CD14-positive monocyte (primary cell): ENCODE results near the gene ARHGEF16. TPM values are rescaled to one million over a fixed set of nuclear protein-coding genes. Genes with fewer than 3 reads are reported as not detected.

Experiments used
- DNase-seq, 3 donors: peaks; one replicate each; pipeline ENCODE4 v3.0.0-alpha.2; 2011 to 2022
- H2AFZ ChIP-seq: 2 replicates; pipeline ENCODE4 v1.6.0; 2012; ENCODE audit warnings: mild to moderate bottlenecking, low read depth, low read length, inconsistent platforms; ENCODE audit not compliant: insufficient read depth, poor library complexity, severe bottlenecking
- H3K27ac ChIP-seq, 2 donors: 1 replicate in 1 of 2; 2 replicates in 1 of 2; pipeline ENCODE4 v1.5.1; 2012 to 2013; ENCODE audit warnings: low read length in 2 of 2, control low read depth in 1 of 2, inconsistent platforms in 1 of 2, low read depth in 1 of 2, mild to moderate bottlenecking in 1 of 2
- H3K27me3 ChIP-seq, 2 donors: one replicate each; pipeline versions ENCODE4 v1.6.0 to v1.6.1; 2011 to 2013; ENCODE audit warnings: low read length in 2 of 2; ENCODE audit not compliant: control insufficient read depth in 2 of 2, insufficient read depth in 2 of 2
- H3K36me3 ChIP-seq, 2 donors: replicated peaks in 1 of 2; 1 replicate in 1 of 2; 2 replicates in 1 of 2; pipeline versions ENCODE4 v1.5.1 to v1.6.1; 2012 to 2013; ENCODE audit warnings: low read length in 2 of 2, control low read depth in 1 of 2, inconsistent platforms in 1 of 2, mild to moderate bottlenecking in 1 of 2; ENCODE audit not compliant: insufficient read depth in 2 of 2, control insufficient read depth in 1 of 2
- H3K4me1 ChIP-seq, 2 donors: 1 replicate in 1 of 2; 2 replicates in 1 of 2; pipeline versions ENCODE4 v1.5.1 to v1.6.1; 2012 to 2013; ENCODE audit warnings: low read length in 2 of 2, control low read depth in 1 of 2, inconsistent platforms in 1 of 2, mild to moderate bottlenecking in 1 of 2, moderate library complexity in 1 of 2; ENCODE audit not compliant: insufficient read depth in 2 of 2, control insufficient read depth in 1 of 2
- H3K4me2 ChIP-seq: replicated peaks from 2 replicates; pipeline ENCODE3; 2012; ENCODE audit warnings: low read length, moderate library complexity, mild to moderate bottlenecking; ENCODE audit not compliant: poor library complexity, severe bottlenecking; ENCODE audit errors: extremely low read depth
- H3K4me3 ChIP-seq, 3 experiments: fragments of 200-600 bp in 1 of 3; sonication (generic) in 1 of 3; replicated peaks in 1 of 3; 1 replicate in 2 of 3; 2 replicates in 1 of 3; pipeline ENCODE4 v1.5.1; 2011 to 2013; ENCODE audit warnings: low read length in 3 of 3, mild to moderate bottlenecking in 3 of 3, control low read depth in 2 of 3, low read depth in 2 of 3, inconsistent platforms in 1 of 3, moderate library complexity in 1 of 3
- H3K79me2 ChIP-seq: 2 replicates; pipeline ENCODE4 v1.6.0; 2012; ENCODE audit warnings: mild to moderate bottlenecking, control low read depth, inconsistent platforms, low read length, moderate library complexity; ENCODE audit not compliant: insufficient read depth
- H3K9ac ChIP-seq: 2 replicates; pipeline ENCODE4 v1.6.0; 2017; ENCODE audit warnings: low read length, mild to moderate bottlenecking; ENCODE audit not compliant: insufficient read depth, poor library complexity, severe bottlenecking
- H3K9me3 ChIP-seq, 2 donors: replicated peaks in 1 of 2; 1 replicate in 1 of 2; 2 replicates in 1 of 2; pipeline versions ENCODE4 v1.5.1 to v1.6.1; 2012 to 2013; ENCODE audit warnings: low read length in 2 of 2, control low read depth in 1 of 2; ENCODE audit not compliant: control insufficient read depth in 1 of 2, insufficient read depth in 1 of 2
- H4K20me1 ChIP-seq: 2 replicates; pipeline ENCODE4 v1.6.0; 2012; ENCODE audit warnings: mild to moderate bottlenecking, low read length, control low read depth, moderate library complexity; ENCODE audit not compliant: insufficient read depth
- H3K27ac Mint-ChIP-seq, 7 donors: one replicate each; pipeline ENCODE4 v1.8.0; 2020; ENCODE audit warnings: mild to moderate bottlenecking in 7 of 7, mixed read lengths in 7 of 7, moderate library complexity in 6 of 7, inconsistent platforms in 2 of 7
- H3K27me3 Mint-ChIP-seq, 3 donors: one replicate each; pipeline ENCODE4 v1.8.0; 2021 to 2022; ENCODE audit warnings: low read depth in 3 of 3, mild to moderate bottlenecking in 3 of 3, mixed read lengths in 3 of 3, moderate library complexity in 3 of 3, inconsistent platforms in 1 of 3
- H3K36me3 Mint-ChIP-seq, 2 donors: one replicate each; pipeline ENCODE4 v1.8.0; 2020; ENCODE audit warnings: mixed read lengths in 2 of 2, inconsistent platforms in 1 of 2, mild to moderate bottlenecking in 1 of 2
- H3K4me1 Mint-ChIP-seq: one replicate; pipeline ENCODE4 v1.8.0; 2020; ENCODE audit warnings: mild to moderate bottlenecking, mixed read lengths
- H3K4me3 Mint-ChIP-seq, 2 donors: one replicate each; pipeline ENCODE4 v1.8.0; 2020; ENCODE audit warnings: mild to moderate bottlenecking in 2 of 2, mixed read lengths in 2 of 2, moderate library complexity in 1 of 2
- H3K9me3 Mint-ChIP-seq, 7 donors: one replicate each; pipeline ENCODE4 v1.8.0; 2020 to 2022; ENCODE audit warnings: mixed read lengths in 7 of 7, mild to moderate bottlenecking in 6 of 7, moderate library complexity in 6 of 7, inconsistent platforms in 2 of 7
- CTCF ChIP-seq: fragments of 200-600 bp; IDR thresholded peaks from one replicate; pipeline ENCODE4 v1.8.0; 2022; ENCODE audit warnings: antibody characterized with exemption, mild to moderate bottlenecking
- WGBS: methylation state at CpG from one replicate; pipeline ENCODE4 v1.1.5; 2013; ENCODE audit warnings: missing lambda C conversion rate; ENCODE audit not compliant: insufficient coverage; 5-methylcytosine and 5-hydroxymethylcytosine counted together
- intact Hi-C, 2 donors: fragments of 100-400 bp; cut with micrococcal nuclease; formaldehyde crosslinking; loops; one replicate each; pipeline versions ENCODE4 v1.15.0 to v1.15.1; 2023
- polyA plus RNA-seq, 3 donors: library from polyadenylated mRNA; depleted of rRNA in 1 of 3; unstranded in 2 of 3; stranded (reverse) in 1 of 3; fragments of 300-500 nt in 2 of 3; fragments of >200 nt in 1 of 3; fragmentation: Illumina TruSeq in 2 of 3; gene quantifications; 1 replicate in 2 of 3; 2 replicates in 1 of 3; pipeline ENCODE4 v1.2.3, GENCODE V29; 2012 to 2021

The ARHGEF16 gene
- polyA plus RNA-seq, 3 donors: not detected

- Histone ChIP-seq H3K9ac (no peak overlapping the region), H3K36me3 (no peaks in the 10 kb centered on the region), H3K9me3 (peaks cover 0 to 7% of the 10 kb centered on the region in 2 donors), H3K27ac (no peak overlapping the region), H2AFZ (no peak overlapping the region), H3K4me3 (no peak overlapping the region), H3K27me3 (no peaks in the 10 kb centered on the region), H4K20me1 (no peaks in the 10 kb centered on the region), H3K4me2 (no peak overlapping the region), H3K4me1 (no peaks in the 10 kb centered on the region), H3K79me2 (no peaks in the 10 kb centered on the region)
- H3K36me3 Mint-ChIP-seq: no peaks in the 10 kb centered on the region
- no peak overlapping the region for H3K27ac Mint-ChIP-seq
- peaks cover 10 to 15% (median 13%) of the 10 kb centered on the region in 3 donors for H3K27me3 Mint-ChIP-seq
- H3K9me3 Mint-ChIP-seq: peaks cover 2 to 22% (median 11%) of the 10 kb centered on the region in 7 donors
- no peak for DNase-seq
- no peak for TF ChIP-seq CTCF
- H3K4me1 Mint-ChIP-seq: no peaks in the 10 kb centered on the region
- 87% methylated on average over 5 of the region's 18 CpGs for WGBS
- no peak overlapping the region for H3K4me3 Mint-ChIP-seq
- intact Hi-C loops: loop anchor here in 1 of 2 donors (10.0 kb wide), 1 partner anchor 151 kb away; no protein-coding TSS in a partner anchor
Measured at GRCh38 chr1:3444298-3444697, 10.2 kb upstream of the ARHGEF16 start.

GRCh38 chr1:3444736-3445135, 9.7 kb upstream of the ARHGEF16 start:
- H3K9me3 ChIP-seq: peaks cover 0 to 7% of the 10 kb centered on the region in 2 donors
- peaks cover 2 to 22% (median 11%) of the 10 kb centered on the region in 7 donors for H3K9me3 Mint-ChIP-seq
- intact Hi-C loops: loop anchor here in 1 of 2 donors (10.0 kb wide), 1 partner anchor 150 kb away; no protein-coding TSS in a partner anchor
- H3K9ac ChIP-seq: no peak overlapping the region
- TF ChIP-seq CTCF: no peak
- H3K4me1 ChIP-seq: no peaks in the 10 kb centered on the region
- no peak overlapping the region for H2AFZ ChIP-seq
- WGBS: 78% methylated on average over 5 of the region's 10 CpGs
- H3K27me3 Mint-ChIP-seq: peaks cover 10 to 17% (median 15%) of the 10 kb centered on the region in 3 donors
- no peaks in the 10 kb centered on the region for H3K27me3 ChIP-seq
- no peak overlapping the region for H3K4me2 ChIP-seq
- H4K20me1 ChIP-seq: no peaks in the 10 kb centered on the region
- H3K27ac Mint-ChIP-seq: no peak overlapping the region
- no peaks in the 10 kb centered on the region for H3K4me1 Mint-ChIP-seq
- H3K4me3 Mint-ChIP-seq: no peak overlapping the region
- DNase-seq: no peak
- no peaks in the 10 kb centered on the region for H3K36me3 Mint-ChIP-seq
- H3K4me3 ChIP-seq: no peak overlapping the region
- no peaks in the 10 kb centered on the region for H3K79me2 ChIP-seq
- H3K27ac ChIP-seq: no peak overlapping the region
- H3K36me3 ChIP-seq: no peaks in the 10 kb centered on the region
